Nucleus accumbens (tissue), 56 donors: ENCODE results near the gene GSK3A.

Source experiments
- DNase-seq, 56 donors: peaks; one replicate each; lab custom pipeline; 2025; lab: John Stamatoyannopoulos, UW

GSK3A gene

GRCh38 chr19:42281827-42282762 is 39.7 kb upstream of the GSK3A start:
- peak in 7 of 56 donors; percentile 20 to 75 (median 49) for DNase-seq

- peak in 53 of 56 donors; percentile 39 to 89 (median 75) for DNase-seq
Measured at GRCh38 chr19:42281146-42281826, 38.9 kb upstream of the GSK3A start.

GRCh38 chr19:42280815-42281145 is 38.4 kb upstream of the GSK3A start:
- peak in 43 of 56 donors; percentile 55 to 92 (median 78) for DNase-seq

DNA sequence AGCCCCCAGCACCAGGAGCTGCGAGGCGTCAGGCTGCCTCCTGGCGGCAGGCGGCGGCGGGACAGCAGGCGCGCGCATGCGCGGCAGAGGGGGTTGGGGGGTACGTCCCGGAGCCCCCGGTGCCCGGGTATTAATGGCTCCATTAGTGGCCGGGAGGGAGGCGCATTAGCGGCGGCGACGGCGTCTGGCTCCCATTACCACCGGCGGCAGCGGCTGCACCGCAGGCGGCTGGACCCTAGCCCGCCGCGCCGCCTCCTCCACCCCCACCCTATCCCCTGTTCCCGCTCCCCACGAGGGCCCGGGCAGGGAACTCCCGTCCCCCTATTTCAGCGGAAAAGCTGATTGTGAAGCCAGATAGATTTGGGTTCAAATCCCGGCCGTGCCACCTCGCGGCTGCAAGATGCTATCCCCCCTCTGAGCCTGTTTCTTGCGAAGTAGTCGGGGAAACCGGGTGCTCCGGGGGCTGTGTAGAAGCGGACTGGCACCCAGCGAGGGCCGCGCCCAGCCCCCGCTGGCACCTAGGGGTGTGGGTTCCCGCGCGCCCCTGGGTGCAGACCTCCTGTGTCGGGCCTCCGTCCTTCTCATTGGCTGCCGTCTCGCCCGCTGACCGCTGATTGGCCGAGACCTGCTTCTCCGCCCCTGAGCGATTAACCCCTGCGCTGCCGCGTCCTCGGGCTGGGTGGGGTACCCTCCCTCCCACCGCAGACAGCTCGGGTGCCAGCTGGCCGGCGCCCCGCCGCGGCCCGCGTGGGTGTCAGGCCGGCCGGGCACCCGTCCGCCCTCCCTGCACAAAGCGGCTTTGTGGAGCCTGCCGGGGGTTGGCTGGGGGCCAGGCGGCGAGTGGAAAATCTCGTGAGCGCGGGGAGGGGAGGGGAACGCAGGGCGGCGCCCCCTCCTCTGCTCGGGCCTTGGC is 37.8 kb upstream of the GSK3A start:
- DNase-seq = peak; percentile 74 to 97 (median 94)

- DNase-seq = peak in 1 of 56 donors; percentile 55
Measured at GRCh38 chr19:42279155-42279901, 36.9 kb upstream of the GSK3A start.

- peak in 2 of 56 donors; percentile 10 to 16 for DNase-seq
Measured at GRCh38 chr19:42278452-42279154, 36.2 kb upstream of the GSK3A start.

DNA sequence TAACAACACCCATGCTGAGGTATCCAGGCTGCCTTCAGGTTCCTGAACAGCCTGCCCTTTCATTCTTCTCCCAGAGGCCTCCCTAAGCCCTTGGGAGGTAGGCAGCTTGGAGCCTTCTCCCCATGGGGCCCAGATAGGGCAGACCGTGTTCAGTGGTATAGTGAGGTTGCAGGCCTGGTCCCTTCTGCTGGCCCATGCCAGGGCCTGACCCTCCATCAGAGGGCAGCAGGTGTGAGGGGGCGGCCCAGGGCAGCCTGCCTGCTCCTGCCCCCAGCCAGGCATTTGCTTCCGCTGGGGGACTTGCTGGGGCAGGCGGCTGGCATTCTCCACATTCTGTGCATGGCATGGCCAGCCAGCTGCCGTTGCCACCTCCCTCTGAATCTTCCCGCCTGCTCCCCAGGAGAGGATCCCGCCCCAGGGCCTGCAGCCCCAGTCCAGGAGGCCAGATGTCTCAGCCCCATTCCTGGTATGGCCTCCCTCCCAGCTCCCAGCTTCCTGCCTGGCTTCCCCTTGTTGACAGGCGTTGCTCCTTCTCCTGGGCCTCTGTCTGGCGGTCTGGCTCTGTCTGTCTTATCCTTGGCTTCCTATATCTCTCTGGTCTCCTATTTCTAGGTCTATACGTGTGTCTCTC is 35.5 kb upstream of the GSK3A start:
- no peak for DNase-seq

DNA sequence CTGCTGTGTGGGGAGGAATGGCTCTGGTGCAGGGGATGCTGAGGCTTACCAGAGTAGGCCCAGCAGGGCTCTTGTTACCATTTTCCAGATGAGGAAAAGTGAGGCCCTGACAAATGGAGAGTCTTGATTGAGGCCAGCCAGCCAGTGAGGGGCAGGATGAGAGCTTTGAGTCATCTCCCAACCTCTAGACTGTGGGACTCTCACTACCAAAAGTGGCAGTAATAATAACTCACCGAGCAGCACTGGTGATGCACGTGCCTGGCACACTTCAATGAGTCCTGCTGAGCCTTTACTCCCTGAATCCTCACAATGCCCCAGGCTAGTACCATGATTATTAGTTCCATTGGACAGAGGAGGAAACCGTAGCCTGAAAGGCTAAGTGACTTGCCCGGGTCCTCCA is 34.4 kb upstream of the GSK3A start:
- DNase-seq = no peak

GRCh38 chr19:42276284-42276683 is 33.9 kb upstream of the GSK3A start:
- DNase-seq = no peak

GRCh38 chr19:42275517-42275916 is 33.1 kb upstream of the GSK3A start:
- DNase-seq = no peak

- DNase-seq = no peak
Measured at GRCh38 chr19:42275103-42275502, 32.7 kb upstream of the GSK3A start.

DNA sequence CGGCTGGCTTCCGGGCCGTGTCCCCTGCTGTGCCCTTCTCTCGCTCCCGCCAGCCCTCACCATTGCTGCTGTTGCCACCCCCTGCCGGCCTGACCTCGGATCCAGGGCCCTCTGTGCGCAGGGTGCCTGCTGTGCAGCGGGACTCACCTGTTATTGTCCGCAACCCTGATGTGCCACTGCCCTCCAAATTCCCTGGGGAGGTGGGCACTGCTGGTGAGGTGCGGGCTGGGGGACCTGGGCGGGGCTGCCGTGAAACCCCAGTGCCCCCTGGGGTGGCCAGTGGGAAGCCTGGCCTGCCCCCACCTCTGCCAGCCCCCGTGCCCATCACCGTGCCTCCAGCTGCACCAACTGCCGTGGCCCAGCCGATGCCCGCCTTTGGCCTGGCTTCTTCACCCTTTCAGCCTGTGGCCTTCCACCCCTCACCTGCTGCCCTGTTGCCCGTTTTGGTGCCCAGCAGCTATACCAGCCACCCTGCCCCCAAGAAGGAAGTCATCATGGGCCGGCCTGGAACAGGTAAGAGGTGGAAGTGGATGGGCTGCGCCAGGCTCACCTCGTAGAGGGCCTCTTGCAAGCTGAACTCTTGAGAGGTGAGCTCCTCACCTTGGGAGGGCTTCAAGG is 31.8 kb upstream of the GSK3A start:
- DNase-seq = no peak

- DNase-seq = no peak
Measured at GRCh38 chr19:42273407-42274064, 31.1 kb upstream of the GSK3A start.

- no peak for DNase-seq
Measured at GRCh38 chr19:42272989-42273406, 30.6 kb upstream of the GSK3A start.

- DNase-seq = no peak
Measured at GRCh38 chr19:42272535-42272897, 30.1 kb upstream of the GSK3A start.

- DNase-seq = no peak
Measured at GRCh38 chr19:42271861-42272534, 29.6 kb upstream of the GSK3A start.

- peak in 2 of 56 donors; percentile 11 to 43 for DNase-seq
Measured at GRCh38 chr19:42271045-42271419, 28.6 kb upstream of the GSK3A start.
